Kidney (tissue), 14 donors: Measurements from ENCODE around the gene VSTM2L. TPM values are rescaled to one million over a fixed set of nuclear protein-coding genes. Genes with fewer than 3 reads are reported as not detected.

Source experiments
- DNase-seq, 5 donors: peaks; one replicate each; pipeline ENCODE4 v3.0.0-alpha.2; 2013 to 2020
- FAIRE-seq: peaks from 2 replicates; lab custom pipeline; 2012; peaks lifted over from hg19 to GRCh38; lab: Jason Lieb, UNC
- H3K27ac ChIP-seq, 2 donors: one replicate each; pipeline ENCODE4 v1.7.0; 2013; ENCODE audit warnings: low read depth in 2 of 2, low read length in 2 of 2, inconsistent platforms in 1 of 2
- H3K27me3 ChIP-seq: one replicate; pipeline ENCODE4 v1.7.1; 2013; ENCODE audit warnings: low read length, inconsistent platforms; ENCODE audit not compliant: control insufficient read depth, insufficient read depth
- H3K36me3 ChIP-seq, 3 donors: one replicate each; pipeline versions ENCODE4 v1.7.0 to v1.7.1; 2013; ENCODE audit warnings: low read length in 3 of 3, control low read depth in 1 of 3, inconsistent platforms in 1 of 3; ENCODE audit not compliant: insufficient read depth in 3 of 3, control insufficient read depth in 2 of 3
- H3K4me1 ChIP-seq, 3 donors: one replicate each; pipeline versions ENCODE4 v1.7.0 to v1.7.1; 2013; ENCODE audit warnings: low read length in 3 of 3, inconsistent platforms in 1 of 3, low read depth in 1 of 3; ENCODE audit not compliant: control insufficient read depth in 2 of 3, insufficient read depth in 2 of 3
- H3K4me3 ChIP-seq, 3 donors: one replicate each; pipeline versions ENCODE4 v1.7.0 to v1.8.1; 2013; ENCODE audit warnings: low read length in 3 of 3, control low read depth in 1 of 3, inconsistent platforms in 1 of 3
- H3K9ac ChIP-seq, 3 donors: one replicate each; pipeline versions ENCODE4 v1.7.0 to v1.7.1; 2013; ENCODE audit warnings: low read length in 3 of 3, control low read depth in 1 of 3, inconsistent platforms in 1 of 3
- H3K9me3 ChIP-seq, 3 donors: one replicate each; pipeline versions ENCODE4 v1.7.0 to v1.7.1; 2013; ENCODE audit warnings: low read length in 3 of 3, control low read depth in 1 of 3, inconsistent platforms in 1 of 3; ENCODE audit not compliant: control insufficient read depth in 2 of 3, insufficient read depth in 1 of 3
- CTCF ChIP-seq: IDR thresholded peaks from 3 replicates; pipeline ENCODE4 v1.5.1; 2012; ENCODE audit warnings: mild to moderate bottlenecking, moderate library complexity, borderline replicate concordance; ENCODE audit not compliant: insufficient read depth; ENCODE audit errors: extremely low read depth
- intact Hi-C: fragments of 100-400 bp; cut with DNase I; formaldehyde crosslinking; loops from one replicate; pipeline ENCODE4 v1.11.1; 2022
- polyA plus RNA-seq: library from polyadenylated mRNA; stranded (reverse); fragments of 350-450 nt; fragmentation: Illumina TruSeq; extraction: RNeasy Lipid Tissue Mini Kit (QIAGEN cat#74804); gene quantifications from one replicate; pipeline ENCODE4 v1.2.3, GENCODE V29; 2014; ENCODE audit warnings: low read depth, low replicate concordance; ENCODE audit not compliant: insufficient read depth
- total RNA-seq: library from RNA; stranded (reverse); fragmentation: NEBNext Ultra II Directional; extraction: Animal tissue kit (Norgen Biotek cat#: 25700); gene quantifications from one replicate; pipeline ENCODE4 v1.2.1, GENCODE V29; 2021
- donor health status: control.
- donor health status: control.
- donor health status: control.
- donor health status: control.
- donor health status: control.
- donor health status: DM: yes; HTN: yes; CAD: no.
- donor health status: Normal renal cell carcinoma (clear cell type).

VSTM2L gene
- total and polyA plus RNA-seq, 2 donors from 2014 or later = 2.8 to 4.1 TPM

GRCh38 chr20:37969949-37970855, 67.3 kb downstream of the VSTM2L start:
- H3K27ac ChIP-seq = no peak overlapping the region
- no peak for TF ChIP-seq CTCF
- intact Hi-C loops = no loop called here
- no peaks in the 10 kb centered on the region for H3K27me3 ChIP-seq
- no peaks in the 10 kb centered on the region for H3K4me1 ChIP-seq
- FAIRE-seq = no peak
- H3K9me3 ChIP-seq = no peaks in the 10 kb centered on the region
- no peak for DNase-seq
- H3K4me3 ChIP-seq = no peak overlapping the region
- H3K9ac ChIP-seq = no peak overlapping the region
- no peaks in the 10 kb centered on the region for H3K36me3 ChIP-seq

DNA sequence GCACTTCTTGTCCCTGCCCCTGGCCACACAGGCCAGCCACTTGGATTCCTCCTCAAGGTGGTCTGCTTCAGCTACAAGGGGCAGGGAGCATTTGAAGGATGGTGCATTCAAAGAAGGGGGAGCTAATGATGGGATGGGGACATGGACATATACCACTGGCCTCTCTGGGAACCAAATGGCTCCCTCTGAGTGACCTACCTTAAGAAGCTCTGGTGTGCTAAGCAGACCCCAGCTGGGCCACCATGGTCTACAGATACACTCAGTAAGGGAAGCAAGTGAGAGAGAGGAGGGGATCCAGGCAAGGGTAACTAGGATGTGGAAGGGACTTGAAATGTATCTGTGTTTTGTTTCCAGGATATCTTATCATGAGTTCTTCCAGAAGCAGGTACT, 67.9 kb downstream of the VSTM2L start:
- Histone ChIP-seq H3K9me3 (no peaks in the 10 kb centered on the region), H3K9ac (no peak overlapping the region), H3K4me3 (no peak overlapping the region), H3K4me1 (no peaks in the 10 kb centered on the region), H3K27ac (no peak overlapping the region), H3K27me3 (no peaks in the 10 kb centered on the region), H3K36me3 (no peaks in the 10 kb centered on the region)
- DNase-seq (no peak), FAIRE-seq (no peak)
- no peak for TF ChIP-seq CTCF
- intact Hi-C loops = no loop called here

GRCh38 chr20:37971561-37972127, 68.7 kb downstream of the VSTM2L start:
- TF ChIP-seq CTCF = no peak
- no peak for FAIRE-seq
- H3K36me3 ChIP-seq = no peaks in the 10 kb centered on the region

More at GRCh38 chr20:37971561-37972127, 68.7 kb downstream of the VSTM2L start:
- DNase-seq = no peak
- intact Hi-C loops = no loop called here
- H3K27me3 ChIP-seq = no peaks in the 10 kb centered on the region
- no peak overlapping the region for H3K27ac ChIP-seq
- H3K4me3 ChIP-seq = no peak overlapping the region
- no peak overlapping the region for H3K9ac ChIP-seq
- H3K4me1 ChIP-seq = no peaks in the 10 kb centered on the region
- H3K9me3 ChIP-seq = no peaks in the 10 kb centered on the region
